GM19240 (cell line): Measurements from ENCODE around the gene AGO1.
"Not testable (repeated sequence)": the region's sequence is repeated elsewhere in the genome, so short reads cannot be mapped to it uniquely, and the experiment has no call there.

Source experiments
- DNase-seq: peaks from one replicate; pipeline ENCODE4 v3.0.0; 2011; ENCODE audit warnings: low spot score; ENCODE audit not compliant: insufficient read length

The AGO1 gene

GRCh38 chr1:35971601-35972000 is 88.6 kb downstream of the AGO1 start:
- DNase-seq: no peak

- not testable (repeated sequence) for DNase-seq
Observed at GRCh38 chr1:35972631-35973030, 89.6 kb downstream of the AGO1 start.

GRCh38 chr1:35980090-35980489 is 97.1 kb downstream of the AGO1 start:
- DNase-seq: no peak
